Prostate gland (tissue), 2 donors: ENCODE measurements around the gene ADGRL2. TPM values are rescaled to one million over a fixed set of nuclear protein-coding genes. Genes with fewer than 3 reads are reported as not detected.

Experiments
- DNase-seq: peaks from one replicate; pipeline ENCODE4 v3.0.0-alpha.2; 2019; ENCODE audit warnings: low spot score
- H3K27ac ChIP-seq, 2 donors: fragments of 200-600 bp; sonication (generic); 2 replicates each; pipeline ENCODE4 v1.5.1; 2017 to 2019
- H3K27me3 ChIP-seq: fragments of 200-600 bp; sonication (generic); replicated peaks from 2 replicates; pipeline ENCODE4 v1.5.1; 2019; ENCODE audit not compliant: insufficient read depth
- H3K36me3 ChIP-seq, 2 donors: fragments of 200-600 bp; sonication (generic); 1 replicate in 1 of 2; 2 replicates in 1 of 2; pipeline versions ENCODE4 v1.5.1 to v1.8.1; 2017 to 2019
- H3K4me1 ChIP-seq: fragments of 200-600 bp; sonication (generic); replicated peaks from 2 replicates; pipeline ENCODE4 v1.5.1; 2019
- H3K4me3 ChIP-seq, 2 donors: fragments of 200-600 bp; sonication (generic); 2 replicates each; pipeline ENCODE4 v1.5.1; 2017 to 2019
- H3K9me3 ChIP-seq: fragments of 200-600 bp; sonication (generic); 2 replicates; pipeline ENCODE4 v1.5.1; 2017
- CTCF ChIP-seq, 4 experiments: fragments of 200-600 bp in 2 of 4; fragments of 450-650 bp in 2 of 4; sonication (generic) in 2 of 4; IDR thresholded peaks; 1 replicate in 3 of 4; 2 replicates in 1 of 4; pipeline ENCODE4 v1.5.1; 2016 to 2019; ENCODE audit warnings: antibody characterized with exemption in 4 of 4, mild to moderate bottlenecking in 2 of 4, moderate library complexity in 2 of 4
- POLR2A ChIP-seq: fragments of 450-650 bp; IDR thresholded peaks from one replicate; pipeline ENCODE4 v1.6.1; 2016; ENCODE audit warnings: antibody characterized with exemption, mild to moderate bottlenecking
- POLR2AphosphoS5 ChIP-seq: sonication (generic); formaldehyde crosslinking; IDR thresholded peaks from one replicate; pipeline ENCODE4 v1.6.1; 2017; ENCODE audit warnings: antibody characterized with exemption
- WGBS: methylation state at CpG from one replicate; pipeline ENCODE4 v1.1.5; 2018; 5-methylcytosine and 5-hydroxymethylcytosine counted together
- intact Hi-C: fragments of 100-400 bp; cut with DNase I; formaldehyde crosslinking; loops from one replicate; pipeline ENCODE4 v1.14.2; 2022
- total RNA-seq, 2 donors: library from RNA; depleted of rRNA; stranded (reverse); fragments of >200 nt; gene quantifications; one replicate each; pipeline ENCODE4 v1.1.0, GENCODE V29; 2016

ADGRL2 gene
- total RNA-seq, 2 donors from 2014 or later = 34.0 to 54.0 TPM

- WGBS = 46% methylated on average over 7 of the region's 7 CpGs
- no peak for DNase-seq
- peak overlapping the region in 1 of 2 donors; percentile 1 for H3K27ac ChIP-seq
- intact Hi-C loops = no loop called here
- H3K9me3 ChIP-seq = no peaks in the 10 kb centered on the region
- TF ChIP-seq POLR2A = no peak
- no peak for TF ChIP-seq CTCF (IDR thresholded peaks at IDR 0.05)
- TF ChIP-seq POLR2AphosphoS5 = no peak
- no peak overlapping the region for H3K4me3 ChIP-seq
- no peaks in the 10 kb centered on the region for H3K27me3 ChIP-seq
- H3K4me1 ChIP-seq = no peaks in the 10 kb centered on the region
- no peaks in the 10 kb centered on the region for H3K36me3 ChIP-seq
Observed at GRCh38 chr1:81808760-81809159, 8.0 kb downstream of the ADGRL2 start.

GRCh38 chr1:81809808-81810207 lies 9.1 kb downstream of the ADGRL2 start:
- DNase-seq = no peak
- H3K36me3 ChIP-seq = no peaks in the 10 kb centered on the region
- H3K9me3 ChIP-seq = no peaks in the 10 kb centered on the region
- intact Hi-C loops = no loop called here
- no peak overlapping the region for H3K27ac ChIP-seq
- H3K4me1 ChIP-seq = no peaks in the 10 kb centered on the region
- no peaks in the 10 kb centered on the region for H3K27me3 ChIP-seq
- 88% methylated on average over 1 of the region's 1 CpG for WGBS
- no peak for TF ChIP-seq POLR2AphosphoS5
- TF ChIP-seq CTCF (IDR thresholded peaks at IDR 0.05) = no peak
- TF ChIP-seq POLR2A = no peak
- no peak overlapping the region for H3K4me3 ChIP-seq

GRCh38 chr1:81811757-81812371 lies 11.1 kb downstream of the ADGRL2 start:
- H3K36me3 ChIP-seq = no peaks in the 10 kb centered on the region
- H3K9me3 ChIP-seq = no peaks in the 10 kb centered on the region
- H3K4me3 ChIP-seq = no peak overlapping the region
- no peak for DNase-seq
- no peak overlapping the region for H3K27ac ChIP-seq
- 40% methylated on average over 3 of the region's 3 CpGs for WGBS
- intact Hi-C loops = no loop called here
- TF ChIP-seq CTCF (IDR thresholded peaks at IDR 0.05) (peak in 2 of 4 experiments; percentile 28 to 35), POLR2AphosphoS5 (no peak)
- no peaks in the 10 kb centered on the region for H3K27me3 ChIP-seq
- no peaks in the 10 kb centered on the region for H3K4me1 ChIP-seq

DNA sequence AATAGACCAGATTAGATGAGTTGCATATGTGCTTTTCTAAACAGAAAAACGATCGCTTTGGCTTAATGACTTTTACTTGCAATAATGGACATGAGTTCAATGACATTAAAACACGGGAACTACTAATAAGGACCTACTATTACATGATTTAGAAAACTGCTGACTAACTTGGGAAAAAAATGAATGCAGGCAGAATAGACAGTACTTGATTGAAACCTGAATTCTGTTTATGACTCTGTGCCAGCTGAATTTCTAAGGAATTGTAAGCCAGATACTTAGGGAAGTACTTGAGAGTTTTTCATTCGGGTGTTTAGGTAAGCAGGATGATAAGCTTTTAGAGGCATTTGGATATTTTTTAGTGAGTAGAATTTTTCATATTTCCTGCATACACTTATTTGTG lies 12.0 kb downstream of the ADGRL2 start:
- intact Hi-C loops = no loop called here
- no peaks in the 10 kb centered on the region for H3K36me3 ChIP-seq
- no peak for TF ChIP-seq CTCF (IDR thresholded peaks at IDR 0.05)
- TF ChIP-seq POLR2AphosphoS5 = no peak
- TF ChIP-seq POLR2A = no peak
- no peaks in the 10 kb centered on the region for H3K27me3 ChIP-seq
- H3K4me3 ChIP-seq = no peak overlapping the region
- H3K4me1 ChIP-seq = no peaks in the 10 kb centered on the region
- WGBS = 48% methylated on average over 4 of the region's 4 CpGs
- no peak overlapping the region for H3K27ac ChIP-seq
- no peaks in the 10 kb centered on the region for H3K9me3 ChIP-seq
- no peak for DNase-seq

GRCh38 chr1:81813691-81814090 lies 13.0 kb downstream of the ADGRL2 start:
- Histone ChIP-seq H3K4me3 (no peak overlapping the region), H3K9me3 (no peaks in the 10 kb centered on the region), H3K27ac (no peak overlapping the region), H3K27me3 (no peaks in the 10 kb centered on the region), H3K36me3 (no peaks in the 10 kb centered on the region), H3K4me1 (no peaks in the 10 kb centered on the region)
- no peak for DNase-seq
- intact Hi-C loops = no loop called here
- 58% methylated on average over 2 of the region's 2 CpGs for WGBS
- no peak for TF ChIP-seq POLR2A
- no peak for TF ChIP-seq POLR2AphosphoS5
- TF ChIP-seq CTCF (IDR thresholded peaks at IDR 0.05) = no peak
